ENCODE results near the gene CNOT4. TPM values are rescaled to one million over a fixed set of nuclear protein-coding genes. Genes with fewer than 3 reads are reported as not detected.

The CNOT4 gene
- total and polyA plus RNA-seq, 3 donors from 2014 or later, result 38.2 to 56.7 (median 53.2) TPM

DNA sequence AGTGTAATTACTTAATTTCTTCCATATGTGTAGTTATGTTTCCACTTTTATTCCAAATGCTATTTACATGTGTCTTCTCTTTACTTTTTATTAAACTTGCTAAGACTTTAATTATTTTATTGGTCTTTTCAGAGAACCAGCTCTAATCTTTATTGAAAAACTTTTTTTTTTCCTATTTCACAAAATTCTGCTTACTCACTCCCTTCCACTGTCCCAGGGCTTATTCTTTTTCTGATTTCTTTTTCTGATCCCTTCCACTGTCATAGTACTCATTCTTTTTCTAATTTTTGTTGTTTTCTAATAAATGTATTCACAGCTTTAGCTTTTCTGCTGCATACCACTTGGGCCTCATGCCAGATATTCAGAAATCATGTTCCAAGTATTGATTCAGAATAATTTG is 82.7 kb downstream of the CNOT4 start:
- no peaks in the 10 kb centered on the region for H3K36me3 ChIP-seq (ENCODE audit: low read depth, missing control alignments)
- intact Hi-C loops (cut with DNase I; ENCODE audit: low total_unique reads), result no loop called here
- H3K27me3 ChIP-seq, result no peaks in the 10 kb centered on the region
- H3K27ac ChIP-seq, result no peak overlapping the region
- no peak overlapping the region for H3K4me3 ChIP-seq
- DNase-seq, result no peak
- no peaks in the 10 kb centered on the region for H3K9me3 ChIP-seq
- TF ChIP-seq CTCF (IDR thresholded peaks at IDR 0.05), result no peak
- TF ChIP-seq POLR2A (IDR thresholded peaks at IDR 0.05), result no peak
- H3K4me1 ChIP-seq, result peaks cover 11% of the 10 kb centered on the region

- no peaks in the 10 kb centered on the region for H3K9me3 ChIP-seq
- DNase-seq, result no peak
- TF ChIP-seq POLR2A (IDR thresholded peaks at IDR 0.05) (no peak), CTCF (IDR thresholded peaks at IDR 0.05) (no peak)
- 73 to 82% methylated on average over 2 of the region's 2 CpGs for WGBS, 2 donors
- no peaks in the 10 kb centered on the region for H3K36me3 ChIP-seq (ENCODE audit: low read depth, missing control alignments)
- H3K4me1 ChIP-seq, result peaks cover 19% of the 10 kb centered on the region
- H3K27ac ChIP-seq, result no peak overlapping the region
- intact Hi-C loops (cut with DNase I; ENCODE audit: low total_unique reads), result no loop called here
- H3K27me3 ChIP-seq, result no peaks in the 10 kb centered on the region
- H3K4me3 ChIP-seq, result no peak overlapping the region
Measured at GRCh38 chr7:135425036-135425435, 84.9 kb downstream of the CNOT4 start.

- Histone ChIP-seq H3K4me1 (peaks cover 13% of the 10 kb centered on the region), H3K4me3 (no peak overlapping the region), H3K36me3 (ENCODE audit: low read depth, missing control alignments) (no peaks in the 10 kb centered on the region), H3K9me3 (no peaks in the 10 kb centered on the region), H3K27ac (peak overlapping the region in 1 of 2 donors; percentile 69), H3K27me3 (no peaks in the 10 kb centered on the region)
- WGBS, 2 donors, result 59 to 62% methylated on average over 4 of the region's 4 CpGs
- DNase-seq, result peak; percentile 31
- intact Hi-C loops (cut with DNase I; ENCODE audit: low total_unique reads), result no loop called here
- TF ChIP-seq CTCF (IDR thresholded peaks at IDR 0.05) (no peak), POLR2A (IDR thresholded peaks at IDR 0.05) (no peak)
Measured at GRCh38 chr7:135420786-135421185, 89.1 kb downstream of the CNOT4 start.

- TF ChIP-seq CTCF (IDR thresholded peaks at IDR 0.05) (no peak), POLR2A (IDR thresholded peaks at IDR 0.05) (no peak)
- Histone ChIP-seq H3K36me3 (ENCODE audit: low read depth, missing control alignments) (no peaks in the 10 kb centered on the region), H3K9me3 (no peaks in the 10 kb centered on the region), H3K27ac (no peak overlapping the region), H3K4me3 (no peak overlapping the region), H3K4me1 (peaks cover under 1% of the 10 kb centered on the region), H3K27me3 (no peaks in the 10 kb centered on the region)
- intact Hi-C loops (cut with DNase I; ENCODE audit: low total_unique reads), result no loop called here
- 83 to 87% methylated on average over 3 of the region's 3 CpGs for WGBS, 2 donors
- DNase-seq, result no peak
Measured at GRCh38 chr7:135416431-135416830, 93.5 kb downstream of the CNOT4 start.

DNA sequence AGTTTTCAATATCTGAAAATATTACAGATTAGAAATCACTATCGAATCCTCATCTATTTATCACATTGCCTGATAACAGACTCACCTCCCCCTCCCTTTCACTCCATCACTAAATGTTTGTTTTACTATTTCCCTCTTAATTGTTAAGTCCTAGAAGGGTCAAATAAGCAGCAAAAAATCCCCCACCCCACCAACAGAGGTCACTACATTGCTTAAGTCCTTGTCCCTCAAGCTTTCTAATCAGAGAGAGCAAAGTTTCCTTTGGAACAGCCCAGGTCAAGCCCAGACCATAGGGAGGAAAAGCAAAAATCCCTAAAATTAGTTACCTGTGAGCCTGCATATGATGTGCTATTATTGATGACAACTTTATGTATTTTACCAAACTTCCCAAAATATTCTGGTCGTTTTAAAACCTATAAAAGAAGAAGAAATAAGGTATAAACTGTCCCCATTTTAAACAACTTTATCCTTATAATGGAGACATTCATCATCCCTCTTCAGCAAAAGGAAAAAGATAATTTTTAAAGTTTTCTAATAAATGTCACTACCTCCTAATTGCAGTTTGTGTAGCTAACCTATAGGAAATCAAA is 95.0 kb downstream of the CNOT4 start:
- WGBS, 2 donors, result 76 to 84% methylated on average over 2 of the region's 2 CpGs
- H3K27me3 ChIP-seq, result no peaks in the 10 kb centered on the region
- intact Hi-C loops (cut with DNase I; ENCODE audit: low total_unique reads), result no loop called here

More for the DNA sequence above, 95.0 kb downstream of the CNOT4 start:
- Histone ChIP-seq H3K4me1 (no peaks in the 10 kb centered on the region), H3K36me3 (ENCODE audit: low read depth, missing control alignments) (no peaks in the 10 kb centered on the region), H3K9me3 (no peaks in the 10 kb centered on the region), H3K27ac (no peak overlapping the region), H3K4me3 (no peak overlapping the region)
- peak; percentile 33 to 52 (median 34) for TF ChIP-seq CTCF (IDR thresholded peaks at IDR 0.05)
- TF ChIP-seq POLR2A (IDR thresholded peaks at IDR 0.05), result no peak
- peak; percentile 72 for DNase-seq
